ENCODE data around the gene ZNF684. TPM values are rescaled to one million over a fixed set of nuclear protein-coding genes. Genes with fewer than 3 reads are reported as not detected.
"Not testable (repeated sequence)": the region's sequence is repeated elsewhere in the genome, so short reads cannot be mapped to it uniquely, and the experiment has no call there.

The ZNF684 gene
- total RNA-seq, 2 donors from 2014 or later, result 3.1 to 17.1 TPM

- no peak for DNase-seq
- intact Hi-C loops (cut with DNase I), result no loop called here
- Histone ChIP-seq H3K9me3 (no peaks in the 10 kb centered on the region), H3K4me3 (no peak overlapping the region), H3K27ac (no peak overlapping the region), H3K36me3 (replicated peaks in 1 of 2; ENCODE audit: insufficient read depth in 1 of 2, low read depth in 2 of 2) (no peaks in the 10 kb centered on the region), H3K4me1 (no peaks in the 10 kb centered on the region), H3K27me3 (no peaks in the 10 kb centered on the region)
- no peak for ATAC-seq
- 57 to 63% methylated on average over 4 of the region's 4 CpGs for WGBS, 2 donors
- TF ChIP-seq CTCF (IDR thresholded peaks at IDR 0.05) (no peak), POLR2A (IDR thresholded peaks at IDR 0.05) (no peak)
Measured at GRCh38 chr1:40553017-40553416, 21.6 kb downstream of the ZNF684 start.

GRCh38 chr1:40554807-40555206 is 23.4 kb downstream of the ZNF684 start:
- H3K4me3 ChIP-seq; H3K36me3 ChIP-seq (replicated peaks in 1 of 2; ENCODE audit: insufficient read depth in 1 of 2, low read depth in 2 of 2); ATAC-seq; intact Hi-C loops (cut with DNase I); H3K9me3 ChIP-seq; H3K27ac ChIP-seq; H3K4me1 ChIP-seq; DNase-seq; H3K27me3 ChIP-seq: not testable (repeated sequence)
- WGBS, 2 donors, result 75 to 89% methylated on average over 7 of the region's 7 CpGs

GRCh38 chr1:40556121-40556520 is 24.7 kb downstream of the ZNF684 start:
- Histone ChIP-seq H3K4me3 (no peak overlapping the region), H3K27ac (no peak overlapping the region), H3K36me3 (replicated peaks in 1 of 2; ENCODE audit: insufficient read depth in 1 of 2, low read depth in 2 of 2) (no peaks in the 10 kb centered on the region), H3K9me3 (no peaks in the 10 kb centered on the region), H3K27me3 (no peaks in the 10 kb centered on the region), H3K4me1 (no peaks in the 10 kb centered on the region)
- WGBS, 2 donors, result 82 to 87% methylated on average over 5 of the region's 5 CpGs
- ATAC-seq (no peak), DNase-seq (no peak)
- intact Hi-C loops (cut with DNase I), result no loop called here
- TF ChIP-seq CTCF (IDR thresholded peaks at IDR 0.05), result no peak
- TF ChIP-seq POLR2A (IDR thresholded peaks at IDR 0.05), result no peak

GRCh38 chr1:40558241-40558640 is 26.8 kb downstream of the ZNF684 start:
- H3K4me1 ChIP-seq; intact Hi-C loops (cut with DNase I); ATAC-seq; H3K27ac ChIP-seq; DNase-seq; H3K4me3 ChIP-seq; H3K9me3 ChIP-seq; H3K36me3 ChIP-seq (replicated peaks in 1 of 2; ENCODE audit: insufficient read depth in 1 of 2, low read depth in 2 of 2); H3K27me3 ChIP-seq: not testable (repeated sequence)
- WGBS, 2 donors, result 44% methylated on average over 1 of the region's 1 CpG; no CpG with 5 or more reads in 1 of the 2 donors

- Histone ChIP-seq H3K4me1 (no peaks in the 10 kb centered on the region), H3K36me3 (replicated peaks in 1 of 2; ENCODE audit: insufficient read depth in 1 of 2, low read depth in 2 of 2) (no peaks in the 10 kb centered on the region), H3K27me3 (no peaks in the 10 kb centered on the region), H3K4me3 (no peak overlapping the region), H3K27ac (no peak overlapping the region), H3K9me3 (no peaks in the 10 kb centered on the region)
- intact Hi-C loops (cut with DNase I), result no loop called here
- ATAC-seq (no peak), DNase-seq (no peak)
- TF ChIP-seq CTCF (IDR thresholded peaks at IDR 0.05) (no peak), POLR2A (IDR thresholded peaks at IDR 0.05) (no peak)
- 74 to 79% methylated on average over 2 of the region's 2 CpGs for WGBS, 2 donors
Measured at GRCh38 chr1:40562185-40562584, 30.7 kb downstream of the ZNF684 start.

- ATAC-seq (no peak), DNase-seq (no peak)
- Histone ChIP-seq H3K36me3 (replicated peaks in 1 of 2; ENCODE audit: insufficient read depth in 1 of 2, low read depth in 2 of 2) (no peaks in the 10 kb centered on the region), H3K27ac (no peak overlapping the region), H3K9me3 (no peaks in the 10 kb centered on the region), H3K4me1 (no peaks in the 10 kb centered on the region), H3K27me3 (no peaks in the 10 kb centered on the region), H3K4me3 (no peak overlapping the region)
- intact Hi-C loops (cut with DNase I), result no loop called here
- WGBS, 2 donors, result 73 to 76% methylated on average over 4 of the region's 4 CpGs
- TF ChIP-seq CTCF (IDR thresholded peaks at IDR 0.05) (no peak), POLR2A (IDR thresholded peaks at IDR 0.05) (no peak)
Measured at GRCh38 chr1:40563266-40563665, 31.8 kb downstream of the ZNF684 start.
